GM12874 (cell line): ENCODE measurements around the gene ZNF407.

Experiments
- CTCF ChIP-seq: IDR thresholded peaks from 2 replicates; pipeline ENCODE4 v1.5.1; 2011; ENCODE audit warnings: low read depth, mild to moderate bottlenecking, control low read depth, low read length, moderate library complexity; ENCODE audit not compliant: insufficient read depth

Gene ZNF407

GRCh38 chr18:75065251-75066000 lies 467.8 kb downstream of the ZNF407 start:
- no peak for TF ChIP-seq CTCF

GRCh38 chr18:75066021-75066880 lies 468.6 kb downstream of the ZNF407 start:
- TF ChIP-seq CTCF: no peak

GRCh38 chr18:75066936-75067335 lies 469.3 kb downstream of the ZNF407 start:
- no peak for TF ChIP-seq CTCF

- no peak for TF ChIP-seq CTCF
Observed at GRCh38 chr18:75067996-75068645, 470.5 kb downstream of the ZNF407 start.

GRCh38 chr18:75068682-75069435 lies 471.2 kb downstream of the ZNF407 start:
- no peak for TF ChIP-seq CTCF

GRCh38 chr18:75070235-75070624 lies 472.6 kb downstream of the ZNF407 start:
- TF ChIP-seq CTCF: no peak
